ENCODE data around the gene CHST13. TPM values are rescaled to one million over a fixed set of nuclear protein-coding genes. Genes with fewer than 3 reads are reported as not detected.

Gene CHST13
- total and polyA plus RNA-seq, 2 of the 4 experiments (the other 2 are of a cell fraction) = not detected

GRCh38 chr3:126525091-126525852 lies 1.3 kb downstream of the CHST13 start:
- Histone ChIP-seq H4K91ac (ENCODE audit: insufficient read depth, low read depth, low read length) (no peak overlapping the region), H2BK20ac (ENCODE audit: low read depth, low read length) (no peak overlapping the region), H3K9me3 (ENCODE audit: control insufficient read depth, insufficient read depth, low read length) (no peaks in the 10 kb centered on the region), H3K23ac (ENCODE audit: low read depth, low read length) (no peak overlapping the region), H4K5ac (ENCODE audit: low read depth, low read length) (no peak overlapping the region), H3K18ac (ENCODE audit: low read depth, low read length) (no peak overlapping the region), H3K9me1 (ENCODE audit: insufficient read depth, low read length) (no peaks in the 10 kb centered on the region; the same call in 1 of the 2 replicates), H2BK120ac (ENCODE audit: low read depth, low read length) (no peak overlapping the region), H2AK5ac (ENCODE audit: low read depth, low read length) (no peak overlapping the region), H3K4me1 (ENCODE audit: control insufficient read depth, insufficient read depth, low read length) (no peaks in the 10 kb centered on the region; the same call in 1 of the 2 replicates), H4K8ac (ENCODE audit: low read depth in 2 of 2, low read length in 2 of 2) (no peak overlapping the region), H3K4me2 (ENCODE audit: low read depth, low read length) (no peak overlapping the region), H2AFZ (replicated peaks; ENCODE audit: low read length, poor library complexity) (no peak overlapping the region), H2BK15ac (ENCODE audit: low read depth, low read length) (no peak overlapping the region), H3K14ac (replicated peaks; ENCODE audit: low read depth, low read length) (no peak overlapping the region), H3K4me3 (ENCODE audit: insufficient read depth, low read depth, low read length) (no peak overlapping the region), H4K20me1 (ENCODE audit: insufficient read depth, low read length) (no peaks in the 10 kb centered on the region), H3K79me1 (ENCODE audit: low read depth in 1 of 2, low read length in 2 of 2) (no peaks in the 10 kb centered on the region), H3K9ac (ENCODE audit: low read depth, low read length) (no peak overlapping the region), H2AK9ac (replicated peaks; ENCODE audit: low read depth, low read length, poor library complexity) (no peak overlapping the region), H2BK5ac (ENCODE audit: low read depth, low read length, poor library complexity, severe bottlenecking) (no peak overlapping the region), H3K27ac (ENCODE audit: insufficient read depth, low read length) (no peak overlapping the region), H3K27me3 (ENCODE audit: control insufficient read depth, insufficient read depth, low read length) (peaks cover 39% of the 10 kb centered on the region), H3K4ac (ENCODE audit: low read depth, low read length) (no peak overlapping the region), H3K56ac (ENCODE audit: extremely low read depth, insufficient read depth, low read length) (no peak overlapping the region), H3K36me3 (ENCODE audit: control insufficient read depth, insufficient read depth, low read length) (no peaks in the 10 kb centered on the region)
- DNase-seq (no peak), ATAC-seq (ENCODE audit: low read depth) (no peak)
- dilution Hi-C loops (cut with HindIII; ENCODE audit: low sequenced_read_pairs, unreplicated experiment) = no loop called here
- CTCF ChIA-PET = no interaction called here
- POLR2A ChIA-PET (ENCODE audit: unreplicated experiment) = no interaction called here
- TF ChIP-seq SMC3 (IDR thresholded peaks at IDR 0.05; ENCODE audit: low read depth, low read length) = no peak
- no peak for TF ChIP-seq MAZ (IDR thresholded peaks at IDR 0.05; ENCODE audit: borderline replicate concordance, low read depth, low read length)
- TF ChIP-seq RCOR1 (IDR thresholded peaks at IDR 0.05; ENCODE audit: insufficient replicate concordance, low read length) = no peak
- no peak for TF ChIP-seq USF2 (IDR thresholded peaks at IDR 0.05; ENCODE audit: low read depth, low read length)
- no peak for TF ChIP-seq MXI1 (IDR thresholded peaks at IDR 0.05; ENCODE audit: borderline replicate concordance, low read depth, low read length)
- TF ChIP-seq FOS (IDR thresholded peaks at IDR 0.05; ENCODE audit: low read depth, low read length) = no peak
- no peak for TF ChIP-seq BHLHE40 (IDR thresholded peaks at IDR 0.05; ENCODE audit: low read depth, low read length)
- intact Hi-C loops (cut with micrococcal nuclease) = no loop called here
- BruUV-seq (replicated peaks) = no TSS peak
- in situ Hi-C loops (cut with MboI; ENCODE audit: low sequenced_read_pairs) = loop anchor here (10.0 kb wide), 1 partner anchor 930 kb away; no protein-coding TSS in a partner anchor
- WGBS, 2 experiments (ENCODE audit: extremely low coverage in 2 of 2, insufficient read length in 1 of 2) = 20% methylated on average over 1 of the region's 12 CpGs; no CpG with 5 or more reads in 1 of the 2 experiments
